ENCODE data around the gene LRRC1.
A peak's percentile ranks its signal among the peaks of the same experiment; 100 is the strongest.

The LRRC1 gene

DNA sequence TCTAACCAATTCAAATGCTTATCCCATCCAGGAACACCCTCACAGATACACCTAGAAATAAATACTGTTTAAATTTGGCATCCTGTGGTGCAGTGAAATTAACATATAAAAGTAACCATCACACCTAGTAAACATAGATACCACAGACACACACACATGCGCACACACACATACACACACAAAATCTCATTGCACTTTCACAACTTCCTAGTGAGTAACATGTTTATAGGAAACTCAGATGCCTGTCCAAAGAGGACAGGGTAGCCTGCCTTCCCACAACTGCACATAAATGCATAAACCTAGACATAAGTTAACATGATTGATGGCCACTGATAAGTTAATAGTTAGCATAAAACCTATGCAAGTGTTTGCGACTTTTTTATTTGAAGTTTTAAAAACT is 56.8 kb downstream of the LRRC1 start:
- DNase-seq: no peak

DNA sequence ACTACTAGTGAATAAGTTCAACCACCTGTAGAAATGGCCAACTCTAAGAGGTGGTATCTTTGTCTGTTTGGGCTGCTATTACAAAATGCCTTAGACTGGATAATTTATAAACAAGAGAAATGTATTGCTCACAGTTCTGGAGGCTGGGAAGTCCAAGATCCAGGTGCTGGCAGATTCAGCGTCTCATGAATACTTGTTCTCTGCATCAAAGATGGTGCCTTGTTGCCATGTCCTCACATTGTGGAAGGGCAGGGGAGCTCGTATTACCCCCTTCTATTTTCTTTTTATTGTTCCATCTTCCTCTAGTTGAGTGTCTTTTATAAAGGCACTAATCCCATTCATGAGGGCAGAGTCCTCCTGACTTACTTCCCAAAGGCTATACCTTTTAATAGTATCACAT is 58.0 kb downstream of the LRRC1 start:
- no peak for DNase-seq

DNA sequence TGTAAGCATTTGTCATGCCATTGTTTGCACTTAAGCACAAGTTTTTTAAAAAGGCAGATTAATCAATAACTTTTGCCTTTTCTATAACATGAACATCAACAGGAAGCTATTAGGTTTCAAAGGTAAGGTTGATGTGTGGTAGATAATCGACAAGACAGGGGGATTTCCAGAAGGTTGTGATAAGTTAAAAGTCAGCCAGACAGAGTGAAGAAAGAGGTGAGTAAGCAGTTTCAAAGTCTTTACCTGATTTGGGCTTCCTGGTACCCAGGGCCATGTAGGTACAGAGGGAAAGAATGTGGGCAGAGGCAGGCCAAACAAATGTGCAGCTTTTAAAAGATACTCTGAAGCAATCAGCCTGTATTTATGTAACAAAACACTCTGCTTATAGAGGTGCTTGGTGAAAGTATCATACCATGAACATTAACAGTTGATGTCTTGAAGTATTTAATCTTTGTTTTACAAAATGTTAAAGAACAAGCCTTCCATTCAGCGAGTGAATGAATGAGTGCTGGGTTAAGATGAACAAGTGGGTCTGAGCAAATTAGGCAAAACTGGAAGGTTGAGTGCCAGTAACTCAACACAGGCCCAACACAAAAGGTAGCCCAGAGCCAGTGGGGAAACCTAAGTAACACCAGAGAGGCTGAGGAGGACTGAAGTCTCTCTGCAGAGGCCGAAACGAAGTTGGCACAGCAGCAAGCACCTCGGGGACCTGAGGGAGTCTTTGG is 60.2 kb downstream of the LRRC1 start:
- no peak for DNase-seq

DNA sequence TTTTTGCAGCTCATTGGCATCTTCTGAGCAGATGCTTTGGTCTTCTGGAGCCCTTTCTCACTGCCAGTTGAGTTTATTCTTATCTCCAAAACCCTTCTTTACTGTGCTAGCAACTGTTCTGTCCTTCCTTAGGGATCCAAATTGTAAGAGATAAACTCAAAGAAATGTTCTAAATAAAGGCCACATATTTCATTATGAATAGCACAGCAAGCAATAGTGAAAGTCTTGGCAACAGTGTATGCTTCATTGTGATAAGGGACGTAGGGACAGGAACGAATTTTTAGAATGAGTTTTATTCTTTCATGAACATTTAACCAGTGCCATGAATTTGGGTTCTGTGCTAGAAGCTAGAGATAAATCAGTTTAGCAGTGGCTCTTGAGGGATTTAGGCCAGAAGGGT is 61.1 kb downstream of the LRRC1 start:
- no peak for DNase-seq

DNA sequence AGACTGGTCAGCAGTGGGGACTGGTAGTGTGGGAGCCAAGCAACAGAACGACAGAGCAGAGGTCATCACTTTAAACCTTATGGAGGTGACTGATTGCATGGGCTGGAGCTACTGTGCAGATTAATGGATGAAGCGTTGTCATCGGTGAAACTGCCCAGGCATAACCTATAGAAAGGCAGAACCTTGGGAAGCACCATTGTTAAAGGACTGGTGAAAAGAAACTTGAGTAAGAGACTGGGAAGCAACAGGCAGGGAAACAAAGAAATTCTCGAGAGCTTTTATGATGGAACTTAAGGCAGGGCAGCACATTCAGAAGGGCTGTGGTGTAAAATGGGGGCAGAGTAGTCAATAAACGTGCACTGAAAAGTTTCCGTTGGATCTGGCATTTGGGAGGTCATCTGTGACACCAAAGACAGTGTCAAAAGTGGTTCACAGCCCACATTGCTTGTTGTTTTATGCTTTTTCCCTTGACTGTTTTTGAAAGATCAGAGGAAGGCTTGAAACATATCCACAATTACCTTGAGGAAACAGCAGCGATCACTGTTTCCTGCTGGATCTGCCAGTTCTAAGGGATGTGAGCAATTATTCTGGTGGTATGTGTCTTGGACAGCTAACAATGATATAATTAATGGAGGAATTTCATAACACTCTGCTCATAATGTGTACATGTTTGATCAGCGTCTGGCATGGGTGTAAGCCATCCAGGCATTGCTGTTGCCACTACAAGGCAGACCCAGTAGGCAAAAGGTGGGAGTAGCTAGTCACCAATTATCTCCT is 62.7 kb downstream of the LRRC1 start:
- no peak for DNase-seq

DNA sequence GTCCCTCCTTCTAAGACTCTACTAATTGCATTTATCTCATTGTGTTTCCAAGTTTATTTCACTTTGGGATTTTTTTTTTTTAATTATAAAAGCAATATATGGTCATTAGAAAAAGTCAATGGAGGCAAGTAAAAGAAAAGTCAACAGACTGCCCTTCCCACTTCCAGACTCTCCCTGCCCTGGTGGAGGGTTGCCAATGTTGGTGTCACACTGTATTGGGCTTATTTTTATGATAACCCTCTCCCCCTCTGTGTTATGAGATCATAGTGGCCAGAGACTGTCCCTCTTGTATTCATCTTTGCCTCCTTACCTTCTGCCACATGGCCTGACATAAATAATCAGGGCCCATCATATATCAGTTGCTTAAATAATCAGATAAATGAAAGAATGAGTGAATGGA is 63.4 kb downstream of the LRRC1 start:
- DNase-seq: no peak

DNA sequence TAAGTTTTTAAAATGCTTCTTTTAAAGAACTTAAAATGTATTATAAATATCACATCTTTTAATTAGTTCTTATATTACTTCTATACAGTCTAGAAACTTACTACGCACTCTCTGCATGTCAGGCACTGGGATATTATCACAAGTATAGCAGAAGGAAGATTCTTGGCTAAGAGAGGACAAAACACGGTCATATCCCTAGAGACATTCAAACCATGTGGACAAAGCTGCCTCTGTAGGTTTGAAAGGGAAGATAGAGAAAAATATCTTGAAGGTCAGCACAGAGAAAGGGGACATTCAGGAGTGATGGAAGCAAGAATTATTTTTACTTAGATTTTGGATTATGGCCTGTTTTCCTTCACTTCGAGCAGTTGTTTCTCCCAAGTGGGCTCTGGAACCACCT is 64.1 kb downstream of the LRRC1 start:
- no peak for DNase-seq

DNA sequence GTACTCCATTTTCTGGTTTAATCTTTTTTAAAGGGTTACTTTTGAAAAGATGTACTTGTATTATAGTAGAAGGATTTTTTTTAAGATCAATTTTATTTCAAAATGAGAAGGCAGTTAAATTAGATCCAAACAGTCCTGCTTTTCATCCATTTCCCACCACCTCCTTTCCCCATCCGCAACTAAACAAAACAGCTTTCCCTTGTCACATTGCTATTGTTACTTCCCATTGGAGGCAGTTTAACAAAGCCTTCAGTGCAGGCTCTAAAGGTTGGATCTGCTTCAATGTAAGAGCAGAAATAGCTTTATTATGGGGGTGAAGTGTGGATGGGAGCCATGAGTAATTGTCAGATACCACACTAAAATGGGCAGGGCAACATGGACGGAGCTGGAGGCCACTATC is 65.7 kb downstream of the LRRC1 start:
- DNase-seq: no peak

DNA sequence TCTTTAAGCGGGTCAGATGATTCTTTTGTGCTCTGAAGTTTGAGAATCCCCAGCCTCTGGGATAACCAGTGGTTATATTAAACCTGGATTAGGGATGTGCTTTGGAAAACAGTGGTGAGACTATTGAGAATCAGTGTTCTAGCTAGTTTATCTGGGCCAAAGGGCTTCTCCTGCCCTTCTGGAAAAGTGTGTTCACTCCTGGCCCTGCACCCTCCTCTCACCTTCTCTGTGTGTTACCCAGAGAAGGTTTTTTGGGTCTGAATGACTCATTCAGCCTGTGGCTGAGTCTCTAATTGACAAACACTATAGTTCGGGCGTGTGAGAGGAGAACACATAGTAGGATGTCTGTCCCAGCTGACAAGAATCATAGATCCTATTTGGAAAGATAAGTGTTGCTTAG is 66.7 kb downstream of the LRRC1 start:
- DNase-seq: no peak

DNA sequence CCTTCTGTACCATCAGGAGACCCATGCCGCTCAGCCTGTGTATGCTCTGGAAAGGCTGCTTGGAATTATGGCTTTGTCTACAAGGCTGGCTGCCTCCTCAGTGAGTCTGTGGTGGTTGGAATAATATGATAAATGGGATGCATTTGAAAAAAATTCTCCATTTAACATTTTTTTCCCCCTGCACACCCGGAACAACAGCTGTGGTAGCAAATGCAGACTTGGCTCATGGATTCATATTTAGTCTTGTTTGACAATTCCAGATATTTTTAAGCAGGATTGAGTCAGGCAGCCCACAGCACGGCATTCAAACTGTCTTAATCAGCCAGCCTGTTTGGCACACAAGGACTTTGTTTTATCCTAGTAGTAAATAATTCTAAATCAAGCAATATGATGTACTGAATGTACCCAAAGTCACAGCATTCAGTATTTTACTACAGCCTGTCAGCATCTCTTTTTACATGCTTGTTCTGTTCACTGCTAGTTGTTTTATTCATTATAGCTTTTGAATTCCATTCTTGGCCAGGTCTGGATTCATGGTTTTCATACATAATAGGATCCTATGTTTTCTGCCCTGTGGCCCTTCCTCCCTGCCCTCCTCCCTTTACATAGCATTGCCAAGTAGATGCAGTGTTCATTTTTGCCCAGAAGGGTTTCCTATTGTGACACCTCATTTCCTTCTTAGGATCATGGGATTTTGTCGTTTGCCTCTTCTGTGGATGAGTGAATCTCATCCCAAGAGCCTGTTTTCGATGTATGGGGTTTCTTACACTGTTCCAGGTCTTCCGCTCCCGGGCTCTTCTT is 68.1 kb downstream of the LRRC1 start:
- DNase-seq: peak; percentile 15

DNA sequence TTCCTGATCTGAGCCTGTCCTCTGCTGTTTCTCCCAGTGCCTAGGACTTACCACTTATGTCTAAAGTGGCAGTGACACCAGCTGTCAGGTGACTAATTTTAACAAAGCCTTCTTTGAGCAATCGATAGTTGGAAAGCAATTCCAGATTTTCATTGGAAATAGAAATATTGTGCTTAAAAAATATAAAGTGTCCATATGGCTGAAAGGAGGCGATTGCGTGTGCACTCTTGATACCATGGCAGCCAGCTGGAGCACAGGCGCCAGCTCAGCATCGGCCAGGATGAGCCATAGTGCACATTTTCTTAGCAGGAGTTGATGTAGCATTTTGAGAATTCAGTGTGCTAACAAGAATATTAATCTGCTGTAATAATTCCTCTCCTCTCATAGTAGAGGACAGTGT is 70.0 kb downstream of the LRRC1 start:
- DNase-seq: peak; percentile 41

DNA sequence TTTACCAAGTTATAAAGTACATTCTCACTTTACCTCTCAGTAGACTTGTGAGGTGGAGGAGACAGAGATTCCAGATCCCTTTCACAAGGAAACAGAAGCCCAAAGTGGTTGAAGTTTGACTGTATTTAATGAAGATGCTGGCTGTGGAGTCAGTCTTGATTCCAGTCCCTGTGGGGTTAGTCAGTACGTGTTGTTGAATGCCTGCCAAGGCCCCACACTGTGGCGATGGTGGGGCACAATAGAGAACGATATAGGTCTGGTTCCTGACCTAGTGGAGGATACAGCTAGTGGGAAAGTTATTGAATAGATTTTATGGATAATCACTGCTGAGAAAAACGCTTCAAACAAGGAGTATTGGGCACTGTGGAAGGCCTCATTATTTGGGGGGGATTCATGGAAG is 71.4 kb downstream of the LRRC1 start:
- DNase-seq: peak; percentile 27

DNA sequence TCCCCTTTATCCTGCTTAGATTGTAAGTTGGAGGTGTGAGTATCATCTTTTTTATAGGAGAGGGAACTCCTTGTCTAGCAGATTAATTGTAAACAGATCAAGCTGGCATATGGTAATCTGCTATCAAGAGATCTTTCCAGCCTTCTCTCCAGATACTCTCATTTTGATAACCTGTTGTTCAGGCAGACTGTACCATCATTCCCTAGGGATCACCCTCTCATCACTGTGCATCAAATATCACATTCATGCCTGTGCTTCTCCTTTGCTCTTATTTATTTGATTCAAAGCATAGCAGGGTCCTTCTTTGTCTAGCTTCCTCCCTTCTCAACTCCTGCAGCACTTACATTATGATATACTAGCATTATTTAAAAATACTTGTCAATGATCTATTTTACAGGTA is 73.8 kb downstream of the LRRC1 start:
- DNase-seq: peak; percentile 87

DNA sequence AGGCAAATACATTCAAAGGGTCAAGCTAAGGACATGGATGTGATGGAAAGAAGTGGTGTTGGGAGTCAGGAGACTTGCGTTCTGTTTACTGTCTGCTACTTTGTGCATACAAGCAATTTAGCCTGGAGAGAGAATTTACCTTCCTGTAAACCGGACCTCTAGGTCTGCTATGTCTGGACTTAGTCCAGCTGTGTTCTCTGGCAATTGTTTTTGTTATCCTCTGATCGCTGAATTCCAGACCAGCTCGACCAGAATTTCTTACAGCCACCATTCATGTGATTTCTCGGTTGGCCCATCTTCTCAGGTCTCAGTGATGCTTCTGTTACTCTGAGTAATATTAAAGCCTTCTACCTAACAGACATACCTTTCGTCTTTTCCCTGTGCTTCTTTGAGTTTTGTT is 75.2 kb downstream of the LRRC1 start:
- no peak for DNase-seq

DNA sequence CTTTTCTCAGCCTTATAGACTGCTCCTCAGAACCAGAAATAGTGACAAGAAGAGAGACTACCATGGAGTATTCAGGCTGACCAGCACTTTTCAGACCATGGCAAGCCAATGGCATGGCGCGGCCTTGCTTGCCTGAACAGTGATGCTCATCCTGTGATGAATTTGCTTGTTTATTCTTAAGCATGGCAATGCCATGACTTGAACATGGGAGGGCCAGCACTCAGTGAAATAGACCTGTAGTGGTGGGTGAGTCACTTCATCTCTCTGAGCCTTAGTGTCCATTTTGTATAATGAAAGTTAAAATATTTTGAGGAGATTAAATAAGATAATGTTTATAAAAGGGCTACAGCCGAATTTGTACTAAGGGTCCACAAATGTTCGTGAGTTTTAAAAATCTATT is 79.1 kb downstream of the LRRC1 start:
- DNase-seq: no peak

DNA sequence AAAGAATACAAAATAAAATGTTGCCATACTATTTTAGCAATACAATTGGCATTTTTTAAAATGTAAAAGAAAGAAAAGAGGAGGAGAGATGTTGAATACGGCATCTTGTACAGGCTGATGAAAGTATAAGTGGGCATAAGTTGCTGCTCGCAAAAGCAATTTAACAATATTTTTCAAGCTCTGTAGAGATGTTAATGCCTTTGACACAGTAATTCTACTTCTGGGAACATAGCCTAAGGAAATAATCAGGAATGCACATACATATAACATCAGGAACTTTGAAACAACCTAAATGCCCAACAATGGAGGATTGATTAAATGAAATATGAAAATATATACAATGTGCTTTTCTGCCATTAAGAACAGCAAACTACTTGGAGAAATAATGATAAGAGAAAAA is 80.2 kb downstream of the LRRC1 start:
- no peak for DNase-seq

DNA sequence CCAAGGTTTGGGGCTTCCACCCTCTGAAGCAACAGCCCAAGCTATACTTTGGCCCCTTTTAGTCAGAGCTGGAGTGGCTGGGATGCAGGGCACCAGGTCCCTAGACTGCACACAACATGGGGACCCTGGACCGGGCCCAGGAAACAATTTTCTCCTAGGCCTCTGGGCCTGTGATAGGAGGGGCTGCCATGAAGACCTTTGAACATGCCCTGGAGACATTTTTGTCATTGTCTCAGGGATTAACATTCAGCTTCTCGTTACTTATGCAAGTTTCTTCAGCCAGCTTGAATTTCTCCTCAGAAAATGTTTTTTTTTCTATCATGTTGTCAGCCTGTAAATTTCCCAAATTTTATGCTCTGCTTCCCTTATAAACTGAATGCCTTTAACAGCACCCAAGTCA is 82.3 kb downstream of the LRRC1 start:
- DNase-seq: no peak

DNA sequence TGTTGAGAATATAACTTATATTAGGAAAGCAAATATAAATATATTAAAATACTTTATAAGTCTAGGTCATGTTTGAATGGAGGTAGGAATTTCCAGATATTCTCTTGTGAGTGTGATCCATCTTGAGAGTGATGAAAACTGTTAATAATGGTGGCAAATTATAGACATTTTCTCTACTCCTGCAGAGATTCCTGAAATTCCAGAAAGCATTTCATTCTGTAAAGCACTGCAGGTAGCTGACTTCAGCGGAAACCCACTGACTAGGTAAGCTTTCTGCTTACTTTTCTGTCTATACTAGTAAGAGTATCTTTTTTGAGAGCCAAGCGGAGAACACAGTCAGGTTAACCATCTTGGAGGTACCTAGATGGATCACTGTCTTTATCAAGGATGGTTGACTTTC is 84.0 kb downstream of the LRRC1 start:
- no peak for DNase-seq

DNA sequence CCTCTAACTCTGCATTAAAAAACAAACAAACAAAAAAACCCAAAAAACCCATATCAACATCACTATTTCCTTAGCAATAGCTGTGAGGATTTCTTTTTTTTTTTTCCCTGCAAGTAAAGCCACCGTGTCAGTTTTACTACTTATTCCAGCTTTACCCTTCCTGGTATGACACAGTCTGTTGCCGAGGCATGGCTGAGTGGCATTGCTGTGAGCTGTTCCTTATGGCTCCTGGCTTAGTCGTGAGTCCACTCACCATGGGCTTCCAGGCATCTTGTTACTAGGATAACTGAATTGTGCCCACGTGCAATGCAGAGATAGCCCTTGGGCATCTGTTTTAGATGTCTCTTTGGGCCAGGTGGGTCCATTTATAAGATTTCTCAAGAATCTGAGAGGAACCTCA is 84.8 kb downstream of the LRRC1 start:
- DNase-seq: no peak

DNA sequence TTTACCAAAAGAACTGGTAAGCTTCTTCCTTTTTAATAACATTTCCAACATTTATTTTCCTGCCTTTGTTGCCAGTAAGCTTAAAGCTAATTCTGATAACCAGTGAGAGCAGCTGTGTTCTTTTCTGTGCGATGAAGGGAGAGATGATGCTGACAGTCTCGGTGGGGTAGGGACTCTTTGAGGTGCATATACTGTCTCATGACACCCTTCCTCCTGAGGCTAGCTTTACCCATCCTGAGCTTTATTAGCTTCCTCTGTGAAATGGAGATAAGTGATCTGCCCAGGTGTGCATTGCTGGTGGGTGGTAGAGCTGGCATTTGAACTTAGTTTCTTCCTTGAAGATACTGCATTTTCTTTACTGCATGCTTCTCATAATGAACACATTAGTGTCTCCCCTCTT is 92.5 kb downstream of the LRRC1 start:
- no peak for DNase-seq

DNA sequence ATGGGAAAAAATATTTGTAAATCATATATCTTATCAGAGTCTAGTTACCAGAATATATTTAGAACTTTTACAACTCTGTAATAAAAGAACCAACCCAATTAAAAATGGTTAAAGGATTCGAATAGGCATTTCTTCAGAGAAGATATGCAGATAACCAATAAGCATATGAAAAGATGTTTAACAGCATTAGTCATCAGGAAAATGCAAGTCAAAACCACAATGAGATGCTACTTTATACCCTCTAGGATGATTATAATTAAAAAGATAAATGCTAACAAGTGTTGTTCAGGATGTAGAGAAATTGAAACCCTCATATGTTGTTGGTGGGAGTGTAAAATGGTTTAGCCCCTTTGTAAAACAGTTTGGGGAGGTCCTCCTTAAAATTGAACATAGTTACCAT is 94.1 kb downstream of the LRRC1 start:
- DNase-seq: no peak

DNA sequence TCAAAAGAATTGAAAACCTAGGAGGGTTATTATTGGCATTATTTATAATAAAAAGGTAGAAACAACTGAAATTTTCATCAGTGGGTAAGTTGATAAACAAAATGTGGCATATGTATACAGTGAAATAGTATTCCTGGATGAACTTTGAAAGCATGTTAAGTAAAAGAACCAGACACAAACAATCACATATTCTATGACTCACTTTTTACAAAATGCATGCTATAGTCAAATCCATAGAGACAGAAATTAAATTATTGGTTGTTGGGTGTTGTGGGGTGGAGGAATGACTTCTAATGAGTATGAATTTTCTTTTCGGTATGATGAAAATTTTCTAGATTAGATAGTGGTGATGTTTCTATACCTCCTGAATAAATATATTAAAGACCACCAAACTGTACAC is 94.6 kb downstream of the LRRC1 start:
- DNase-seq: no peak

DNA sequence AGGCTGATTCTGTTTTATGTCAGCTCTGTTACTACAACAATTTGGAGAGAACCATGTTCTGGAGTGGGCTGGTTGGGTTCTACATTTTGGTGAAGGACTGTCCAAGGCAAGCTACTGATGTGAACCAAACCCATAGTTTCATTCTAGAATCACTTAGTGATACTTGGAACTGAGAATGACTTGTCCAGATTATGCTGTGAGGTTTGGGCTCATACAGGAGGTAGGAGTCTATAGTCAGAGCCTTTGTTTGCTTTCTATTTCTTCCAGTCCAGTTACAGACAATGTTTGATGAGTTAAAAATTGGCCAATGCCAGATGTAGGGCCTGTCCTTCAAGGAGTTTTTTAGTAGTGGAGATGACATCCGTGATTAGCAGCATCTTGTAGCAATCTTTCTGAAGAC is 97.9 kb downstream of the LRRC1 start:
- DNase-seq: no peak

DNA sequence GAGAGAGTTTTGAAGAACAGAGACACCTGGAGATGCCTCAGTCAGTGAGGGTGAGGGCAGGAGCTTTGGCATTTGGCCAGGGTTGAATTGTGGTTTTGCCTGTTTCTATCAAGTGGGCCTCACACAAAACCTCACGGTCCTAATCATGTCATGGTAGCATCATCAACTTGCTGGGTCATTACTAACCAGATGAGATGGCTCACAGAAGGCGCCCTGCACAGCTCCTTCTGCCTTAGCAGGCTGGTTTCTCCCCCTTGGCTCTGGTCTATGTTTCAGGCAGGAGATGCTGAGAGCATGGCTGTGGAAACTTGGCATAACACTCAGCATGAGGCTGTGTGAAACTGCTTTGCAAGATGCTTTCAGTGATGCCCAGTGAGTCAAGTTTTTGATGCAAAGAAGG is 99.3 kb downstream of the LRRC1 start:
- no peak for DNase-seq

Measured in NCI-H2171 (cell line).